ENCODE measurements around the gene POMGNT1. TPM values are rescaled to one million over a fixed set of nuclear protein-coding genes. Genes with fewer than 3 reads are reported as not detected.

POMGNT1 gene
- total RNA-seq, 1 experiment from 2014 or later: 92.5 TPM

GRCh38 chr1:46183079-46183847 lies 15.0 kb downstream of the POMGNT1 start:
- peaks cover 27% of the 10 kb centered on the region; the same call in 1 of the 2 replicates for H3K36me3 ChIP-seq (ENCODE audit: low read depth, low read length)
- H3K9ac ChIP-seq (ENCODE audit: low read length): peak overlapping the region; percentile 85
- peak overlapping the region; percentile 99 for H3K27ac ChIP-seq (ENCODE audit: low read length)
- peak overlapping the region; percentile 81 for H3K4me2 ChIP-seq (ENCODE audit: low read length)
- ATAC-seq (peak; percentile 68), DNase-seq (peak; percentile 100)
- no peak for TF ChIP-seq EZH2phosphoT487 (IDR thresholded peaks at IDR 0.05; ENCODE audit: borderline replicate concordance, low read length)
- 0 out of 2 replicates have a peak, but pooled peaks have one; percentile 30 for TF ChIP-seq CTCF (conservative IDR thresholded peaks at IDR 0.05; ENCODE audit: low read depth, low read length)
- H3K27me3 ChIP-seq (ENCODE audit: low read length): no peaks in the 10 kb centered on the region
- H3K9me2 ChIP-seq (replicated peaks; ENCODE audit: low read length): no peaks in the 10 kb centered on the region
- H2AFZ ChIP-seq (ENCODE audit: low read length): 0 out of 2 replicates have a peak overlapping the region, but pooled peaks have one; percentile 20
- H3F3A ChIP-seq (ENCODE audit: low read length, unreplicated experiment): peaks cover 34% of the 10 kb centered on the region
- ChIA-PET CTCF (interaction anchor here (0.5 to 3.7 kb wide), 5 partner anchors 16 to 670 kb away, joined by 3 to 58 read pairs (median 6); no protein-coding TSS in a partner anchor), POLR2A (ENCODE audit: unreplicated experiment) (interaction anchor here (0.5 to 0.7 kb wide), 4 partner anchors 41 to 64 kb away, joined by 3 to 5 read pairs (median 5); no protein-coding TSS in a partner anchor)
- peak overlapping the region; percentile 9; the same call in 1 of the 2 replicates for H3K4me3 ChIP-seq (ENCODE audit: low read length)
- H4K20me1 ChIP-seq (ENCODE audit: low read length): no peaks in the 10 kb centered on the region
- intact Hi-C loops (cut with micrococcal nuclease): loop anchor here (1.0 kb wide), 2 partner anchors 15 to 40 kb away; partner anchors contain the start of gene POMGNT1
- peaks cover 10% of the 10 kb centered on the region for H3K79me2 ChIP-seq (ENCODE audit: low read length)
- TSS peak; percentile 31 for BruUV-seq (replicated peaks)
- no peaks in the 10 kb centered on the region for H3K9me3 ChIP-seq (ENCODE audit: low read length)
- peaks cover 62% of the 10 kb centered on the region for H3K4me1 ChIP-seq (ENCODE audit: insufficient read depth, low read length)

DNA sequence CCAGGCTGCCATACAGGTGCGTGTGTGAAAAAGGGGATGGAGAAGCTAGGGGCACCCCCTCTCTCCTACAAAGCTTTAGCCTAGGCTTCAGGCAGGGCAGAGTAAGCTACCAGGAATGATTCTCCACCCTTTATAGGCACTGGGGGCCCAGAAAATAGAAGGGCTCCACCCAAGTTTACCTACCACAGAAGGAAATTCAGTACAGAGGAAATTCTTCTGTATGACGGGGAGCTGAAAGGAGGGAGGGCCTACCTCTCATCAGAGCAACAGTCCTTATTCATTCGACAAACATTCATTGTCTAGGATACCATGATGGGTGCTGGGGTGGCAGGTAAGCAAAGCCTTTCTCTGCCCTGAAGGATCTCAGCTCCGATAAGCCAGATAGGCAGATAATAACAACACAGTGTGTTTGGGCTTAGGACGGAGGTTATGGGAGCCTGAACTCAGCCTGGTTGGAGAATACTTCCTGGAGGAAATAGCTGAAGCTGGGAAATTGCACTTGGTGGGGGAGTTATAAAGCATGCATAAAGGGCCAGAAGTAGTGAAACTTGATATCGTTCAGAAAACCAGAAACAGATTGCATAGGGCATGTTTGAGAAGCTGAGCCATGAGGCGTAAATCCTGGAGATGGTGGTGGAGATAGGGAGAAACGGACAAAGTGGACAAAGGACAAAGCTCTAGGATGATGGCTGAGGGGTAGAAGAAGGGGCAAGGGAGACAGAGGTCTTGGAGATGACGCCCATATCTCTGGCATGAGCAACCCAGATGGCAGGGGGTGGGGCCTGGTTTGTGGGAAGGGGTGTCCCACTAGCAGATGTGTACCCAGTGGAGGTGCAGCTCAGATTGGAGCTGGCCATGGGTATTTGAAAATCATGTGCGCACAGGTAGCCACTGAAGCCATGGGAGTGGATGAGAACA lies 16.6 kb downstream of the POMGNT1 start:
- peak overlapping the region; percentile 54 for H3K4me3 ChIP-seq (ENCODE audit: low read length)
- H3K4me1 ChIP-seq (ENCODE audit: insufficient read depth, low read length): peaks cover 61% of the 10 kb centered on the region
- POLR2A ChIA-PET (ENCODE audit: unreplicated experiment): interaction anchor here (0.6 to 1.1 kb wide), 3 partner anchors 47 to 226 kb away, joined by 3 to 4 read pairs (median 4); no protein-coding TSS in a partner anchor
- TSS peak; percentile 23 for BruUV-seq (replicated peaks)
- peak overlapping the region; percentile 99 for H3K27ac ChIP-seq (ENCODE audit: low read length)
- ATAC-seq (peak; percentile 11), DNase-seq (peak; percentile 83)
- peak overlapping the region; percentile 63 for H2AFZ ChIP-seq (ENCODE audit: low read length)
- H3K4me2 ChIP-seq (ENCODE audit: low read length): peak overlapping the region; percentile 81
- H3K9ac ChIP-seq (ENCODE audit: low read length): peak overlapping the region; percentile 85
- peaks cover 13% of the 10 kb centered on the region; the same call in 1 of the 2 replicates for H3K36me3 ChIP-seq (ENCODE audit: low read depth, low read length)
- no peaks in the 10 kb centered on the region for H3K27me3 ChIP-seq (ENCODE audit: low read length)
- H3K79me2 ChIP-seq (ENCODE audit: low read length): peaks cover 10% of the 10 kb centered on the region
- CTCF ChIA-PET: interaction anchor here (0.6 to 3.7 kb wide), 5 partner anchors 16 to 146 kb away, joined by 3 to 58 read pairs (median 4); no protein-coding TSS in a partner anchor
- H4K20me1 ChIP-seq (ENCODE audit: low read length): no peaks in the 10 kb centered on the region
- H3F3A ChIP-seq (ENCODE audit: low read length, unreplicated experiment): peaks cover 34% of the 10 kb centered on the region
- no peak for TF ChIP-seq EZH2 (IDR thresholded peaks at IDR 0.05; ENCODE audit: low read length, unreplicated experiment)
- TF ChIP-seq CTCF (conservative IDR thresholded peaks at IDR 0.05; ENCODE audit: low read depth, low read length): no peak
- no peak for TF ChIP-seq EZH2phosphoT487 (IDR thresholded peaks at IDR 0.05; ENCODE audit: borderline replicate concordance, low read length)
- H3K9me2 ChIP-seq (replicated peaks; ENCODE audit: low read length): no peaks in the 10 kb centered on the region
- intact Hi-C loops (cut with micrococcal nuclease): no loop called here
- H3K9me3 ChIP-seq (ENCODE audit: low read length): no peaks in the 10 kb centered on the region
